Activated CD8-positive, alpha-beta memory T cell treated with anti-CD3 and anti-CD28 coated beads for 4 hours (primary cell): ENCODE data around the gene FRMD4B.

Experiments used
- DNase-seq, 2 donors: peaks; one replicate each; pipeline ENCODE4 v3.0.0-alpha.2; 2020; ENCODE audit warnings: low read depth in 2 of 2

Gene FRMD4B

DNA sequence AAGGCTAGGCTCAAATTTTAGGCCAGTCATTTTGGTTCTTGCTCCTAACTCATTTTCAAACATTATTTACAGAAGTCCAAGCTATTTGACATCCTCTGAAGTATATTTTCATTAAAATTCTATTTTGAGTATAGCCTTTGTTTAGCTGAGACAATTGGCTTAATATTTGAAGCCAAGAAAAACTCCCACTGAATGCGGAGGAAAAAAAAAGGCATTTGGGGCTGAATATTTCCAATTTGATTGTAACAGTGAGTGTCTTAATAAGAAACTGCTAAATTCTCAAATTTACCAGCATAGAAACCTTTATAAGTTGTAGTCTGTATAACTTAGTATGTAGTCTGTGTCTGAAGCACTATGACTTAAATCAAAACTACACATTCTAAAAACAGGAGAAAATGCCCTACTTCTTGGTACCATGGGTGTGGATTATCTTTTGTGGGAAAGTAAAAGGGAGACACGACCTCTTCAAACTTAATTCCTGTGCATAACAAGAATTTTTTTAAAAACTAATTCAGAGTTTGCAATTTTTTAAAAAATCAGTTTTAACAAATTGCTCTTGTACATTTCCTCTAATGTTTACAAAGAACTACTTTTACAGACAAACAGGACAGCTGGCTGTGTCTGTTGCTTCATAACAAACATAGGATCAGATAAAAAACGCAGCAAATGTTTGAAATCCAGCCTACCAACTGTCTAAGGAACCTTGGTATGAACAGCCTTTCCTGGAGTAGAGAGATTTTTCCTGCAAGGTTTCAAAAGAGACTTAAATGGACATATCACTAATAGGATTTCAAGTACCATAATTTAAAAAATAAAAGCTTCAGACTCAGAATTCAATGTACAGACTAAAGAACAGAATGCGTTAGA lies 210.8 kb downstream of the FRMD4B start:
- no peak for DNase-seq

- no peak for DNase-seq
Observed at GRCh38 chr3:69174445-69174844, 211.4 kb downstream of the FRMD4B start.

- DNase-seq, result no peak
Observed at GRCh38 chr3:69172058-69172457, 213.8 kb downstream of the FRMD4B start.

DNA sequence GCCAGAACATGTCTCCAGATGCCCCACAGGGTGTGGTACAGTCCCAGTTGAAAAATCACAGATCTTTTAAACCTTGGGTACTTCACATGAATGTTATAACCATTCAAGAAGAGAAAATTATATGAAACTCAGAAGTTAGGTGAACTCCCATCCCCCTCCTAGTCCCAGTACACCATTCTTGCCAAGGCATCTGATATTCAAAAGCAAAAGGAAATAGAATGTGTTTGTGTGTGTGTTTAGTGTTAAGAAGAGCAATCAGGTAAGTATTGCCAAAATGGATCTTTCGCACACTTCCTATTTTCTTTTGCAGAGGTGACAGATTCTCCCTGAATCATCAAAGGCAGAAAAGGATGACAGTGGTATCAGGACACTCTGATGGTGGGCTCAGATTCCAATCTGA lies 219.4 kb downstream of the FRMD4B start:
- DNase-seq, result no peak

GRCh38 chr3:69165744-69166143 lies 220.1 kb downstream of the FRMD4B start:
- no peak for DNase-seq

- DNase-seq, result no peak
Observed at GRCh38 chr3:69164296-69164695, 221.6 kb downstream of the FRMD4B start.

DNA sequence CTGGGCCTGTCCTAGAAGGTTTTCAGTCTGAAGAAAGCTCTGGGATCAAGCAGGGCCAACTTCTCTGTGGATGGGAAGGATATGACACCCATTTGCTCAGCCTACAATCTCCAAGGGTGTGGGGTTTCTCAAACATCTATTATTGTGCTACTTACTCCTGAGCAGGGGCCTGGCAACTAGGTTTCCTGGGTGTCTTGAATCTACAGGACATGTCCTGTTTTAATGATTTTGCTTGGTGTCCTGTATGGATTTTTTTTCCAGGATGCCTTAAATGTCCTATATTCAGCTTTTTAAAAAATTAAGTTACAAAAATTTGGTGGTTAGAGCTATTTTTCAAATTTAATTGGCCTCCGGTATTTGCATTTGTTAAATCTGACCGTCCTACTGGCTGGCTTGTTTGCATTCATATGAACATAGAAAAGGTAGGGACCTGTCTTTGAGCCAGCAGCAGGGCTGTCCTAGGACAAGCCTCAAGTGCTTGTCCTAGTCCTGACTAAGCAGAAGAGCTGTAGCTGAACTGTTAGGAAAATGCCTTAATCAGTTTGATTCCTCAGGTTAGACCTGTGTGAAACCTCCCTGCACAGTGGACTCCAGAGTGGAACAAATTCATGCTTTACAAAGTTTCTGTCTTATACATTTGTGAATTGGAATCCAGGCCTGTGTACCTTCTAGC lies 223.4 kb downstream of the FRMD4B start:
- DNase-seq, result no peak

- peak; percentile 2 to 12 for DNase-seq
Observed at GRCh38 chr3:69161587-69162307, 224.1 kb downstream of the FRMD4B start.

DNA sequence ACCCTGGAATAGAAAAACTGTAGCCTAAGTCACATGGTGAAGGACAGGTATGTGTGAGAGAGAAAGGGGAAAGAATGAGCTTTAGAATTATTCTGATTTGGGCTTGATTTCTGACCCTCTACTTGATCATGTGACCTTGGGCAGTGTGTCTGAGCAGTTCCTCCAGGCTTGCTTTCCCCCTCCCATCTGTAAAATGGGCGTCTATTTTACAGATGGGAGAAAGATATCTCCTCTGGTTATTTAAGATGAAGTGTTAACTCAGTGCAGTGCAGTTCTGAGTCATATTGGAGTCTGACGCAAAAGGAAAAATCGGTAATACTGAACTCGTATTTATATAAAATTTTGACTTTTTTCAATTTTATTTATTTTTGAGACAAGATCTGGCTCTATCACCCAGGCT lies 225.4 kb downstream of the FRMD4B start:
- no peak for DNase-seq

GRCh38 chr3:69160107-69160506 lies 225.8 kb downstream of the FRMD4B start:
- no peak for DNase-seq

GRCh38 chr3:69149586-69149985 lies 236.3 kb downstream of the FRMD4B start:
- no peak for DNase-seq

DNA sequence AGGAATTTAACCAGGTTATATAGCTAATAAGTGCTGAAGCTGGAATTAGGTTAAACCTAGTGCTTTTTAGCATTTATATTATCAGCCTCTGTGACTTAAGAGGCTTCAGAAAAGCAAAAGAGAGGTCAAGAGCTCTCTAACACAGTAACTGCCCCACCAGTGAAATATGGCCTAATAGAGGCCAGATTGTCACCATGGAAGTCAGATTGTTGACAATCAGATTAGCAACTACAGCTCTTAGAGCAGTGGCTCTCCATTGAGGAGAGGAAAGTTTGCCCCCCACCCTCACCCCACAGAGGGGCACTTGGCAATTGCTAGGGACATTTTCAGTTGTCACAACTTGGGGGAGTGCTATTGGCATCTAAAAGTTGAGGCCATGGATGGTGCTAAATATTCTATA lies 240.2 kb downstream of the FRMD4B start:
- DNase-seq, result no peak

DNA sequence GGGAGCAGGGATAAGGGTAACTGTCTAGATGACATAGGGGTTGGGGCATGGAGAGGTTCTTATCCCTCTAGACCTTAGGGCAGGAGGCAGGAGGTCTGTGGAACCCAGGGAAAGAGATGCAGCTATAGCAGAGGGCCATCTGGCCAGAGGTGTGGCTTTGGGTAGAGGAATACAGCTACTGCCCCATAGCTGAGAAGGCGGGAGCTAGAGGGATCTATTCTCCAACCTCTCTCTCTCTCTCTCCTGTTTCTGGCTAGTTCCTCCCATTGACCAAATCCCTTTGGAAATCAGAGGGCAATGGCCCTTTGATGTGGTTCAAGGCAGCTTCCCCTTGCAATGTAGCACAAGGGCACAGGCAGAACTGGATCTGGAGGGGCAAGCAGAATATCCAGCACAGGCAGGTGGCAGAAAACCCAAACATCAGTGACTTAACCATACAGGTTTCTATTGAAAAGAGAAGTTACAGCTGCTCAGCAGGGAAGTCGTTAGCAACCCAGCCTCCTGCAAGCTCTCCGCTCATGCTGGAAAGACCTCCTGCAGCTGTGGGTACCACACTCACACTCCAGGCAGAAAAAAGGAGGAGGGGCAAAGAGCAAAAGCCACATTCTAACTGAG lies 241.2 kb downstream of the FRMD4B start:
- no peak for DNase-seq

DNA sequence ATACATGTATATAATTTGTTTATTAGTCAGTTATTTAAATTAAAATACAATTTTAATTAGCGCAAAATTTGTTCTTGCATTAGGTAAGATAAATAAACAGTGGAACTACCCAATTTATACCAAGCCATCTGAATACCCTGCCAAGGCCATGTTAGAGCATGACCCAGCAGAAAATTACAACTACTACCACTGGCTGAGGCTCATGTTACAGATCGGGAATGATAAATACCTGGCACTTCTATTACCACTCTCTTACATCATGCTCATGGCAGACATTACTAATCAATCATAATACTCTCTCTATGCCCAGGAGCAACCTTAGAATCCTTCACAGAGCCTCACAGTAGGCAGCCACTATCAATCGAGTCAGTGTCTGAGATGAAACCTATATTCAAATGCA lies 242.3 kb downstream of the FRMD4B start:
- DNase-seq, result no peak

DNA sequence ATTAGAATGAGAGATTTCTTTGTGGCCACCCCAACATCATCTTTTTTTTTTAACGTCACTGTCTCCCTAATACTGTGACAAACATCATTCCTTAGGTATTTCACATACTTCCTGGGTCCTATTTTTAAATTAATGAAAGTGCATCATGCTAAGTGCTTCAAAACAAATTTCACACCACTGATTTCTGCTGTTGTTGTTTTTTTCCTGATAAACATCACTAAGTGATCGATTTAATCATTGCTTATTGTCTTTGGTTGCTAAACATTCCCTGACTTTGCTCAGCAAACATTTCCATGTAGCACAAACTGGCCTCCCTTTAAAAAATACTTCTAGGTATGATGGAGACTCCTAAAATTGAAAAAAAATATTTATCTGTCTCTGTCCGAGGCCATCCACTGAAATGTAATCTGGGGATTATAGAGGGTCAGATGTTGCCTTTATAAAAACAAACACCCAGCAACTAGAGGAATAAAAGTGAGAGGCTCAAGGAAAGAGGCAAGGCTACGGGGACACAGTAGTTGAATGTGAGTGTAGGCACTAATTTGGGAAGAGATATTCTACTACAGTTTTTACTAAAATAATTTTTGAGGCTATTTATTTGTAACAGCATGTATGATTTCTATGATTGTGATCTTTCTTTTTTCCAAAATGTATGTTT lies 243.0 kb downstream of the FRMD4B start:
- DNase-seq, result no peak

DNA sequence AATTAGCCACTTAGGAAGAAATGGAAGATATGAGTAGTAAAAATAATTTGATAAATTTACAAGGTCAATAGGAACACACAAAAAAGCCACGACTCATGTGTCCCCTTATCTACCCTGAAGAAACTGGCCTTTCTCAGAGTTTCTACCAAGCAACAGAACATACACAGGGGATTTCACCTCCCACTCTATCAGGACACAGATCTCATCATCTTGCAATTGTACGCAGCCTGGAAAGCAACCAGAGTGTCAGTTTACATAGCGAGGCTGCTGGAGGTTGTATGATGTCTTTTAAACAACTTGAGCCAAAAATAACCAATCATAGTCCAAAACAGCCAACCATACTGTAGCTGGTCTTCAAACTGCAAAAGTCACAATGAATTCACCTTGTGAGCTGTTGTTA lies 243.8 kb downstream of the FRMD4B start:
- DNase-seq, result no peak

DNA sequence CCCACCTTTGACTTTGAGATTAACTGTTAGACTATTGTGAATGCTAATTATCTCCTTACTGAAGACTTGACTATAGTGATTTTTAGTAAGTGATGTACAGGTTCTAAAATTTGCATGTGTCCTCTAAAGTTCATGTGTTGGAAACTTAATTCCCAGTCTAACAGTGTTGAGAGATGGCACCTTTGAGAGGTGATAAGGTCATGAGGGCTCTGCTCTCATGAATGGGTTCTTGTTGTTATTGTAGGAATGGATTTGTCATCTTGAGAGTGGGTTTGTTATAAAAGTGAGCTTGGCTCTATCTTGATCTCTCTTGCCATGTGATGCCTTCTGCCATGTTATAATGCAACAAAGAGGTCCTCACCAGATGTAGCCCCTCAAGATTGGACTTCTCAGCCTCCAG lies 244.6 kb downstream of the FRMD4B start:
- DNase-seq, result no peak

DNA sequence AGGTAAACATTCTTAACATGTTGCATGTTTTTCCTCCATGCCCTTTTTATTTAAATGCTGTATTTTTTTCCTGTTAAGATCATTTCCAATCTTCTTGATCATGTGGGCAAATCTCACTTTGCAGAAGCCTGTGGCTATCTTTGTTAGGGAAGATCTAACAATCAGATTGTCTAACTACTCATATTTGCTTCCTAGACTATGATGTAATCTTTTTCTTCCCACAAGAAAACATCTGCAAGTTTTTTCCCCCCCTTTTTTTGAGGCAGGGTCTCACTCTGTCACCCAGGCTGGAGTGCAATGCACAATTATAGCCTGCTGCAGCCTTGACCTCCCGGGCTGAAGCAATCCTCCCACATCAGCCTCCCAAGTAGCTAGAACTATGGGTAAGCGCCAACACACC lies 248.5 kb downstream of the FRMD4B start:
- no peak for DNase-seq

DNA sequence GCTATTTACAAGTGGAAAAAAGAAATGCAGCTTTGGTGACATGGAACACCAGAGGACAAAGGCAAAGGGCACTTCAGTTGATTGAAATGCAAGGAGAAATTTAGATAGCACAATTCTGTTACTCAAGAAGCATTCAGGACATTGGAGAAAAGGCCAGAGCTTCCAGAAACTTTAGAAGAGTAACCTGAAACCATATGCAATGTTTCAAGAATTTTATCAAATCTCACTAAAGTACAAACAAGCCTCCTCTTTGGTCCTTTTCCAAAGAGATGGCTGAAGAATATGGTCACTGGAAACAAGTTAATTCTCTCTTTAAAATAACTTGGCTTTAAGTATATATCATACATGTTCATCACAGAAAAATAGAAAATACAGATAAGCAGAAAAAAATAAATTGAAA lies 248.9 kb downstream of the FRMD4B start:
- DNase-seq, result no peak

GRCh38 chr3:69130689-69131088 lies 255.2 kb downstream of the FRMD4B start:
- DNase-seq, result no peak

DNA sequence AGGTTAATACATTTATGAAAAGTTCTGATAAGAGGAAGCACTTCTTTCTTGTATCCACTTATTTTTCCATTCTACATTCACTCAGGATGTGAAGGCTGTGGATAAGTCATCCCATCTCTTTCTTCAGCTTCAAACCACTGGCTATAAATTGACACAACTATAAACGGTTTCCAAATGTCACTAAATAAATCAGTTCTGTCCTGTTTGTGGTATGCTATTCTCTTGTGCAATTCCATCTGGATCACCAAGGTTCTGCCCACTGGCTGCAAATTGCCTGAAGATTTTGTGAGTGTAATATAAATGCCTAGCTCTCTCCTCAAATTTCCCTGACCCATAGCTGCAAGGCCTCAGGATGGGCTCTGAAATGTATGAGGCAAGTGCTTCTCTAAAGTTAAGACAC lies 256.4 kb downstream of the FRMD4B start:
- no peak for DNase-seq

DNA sequence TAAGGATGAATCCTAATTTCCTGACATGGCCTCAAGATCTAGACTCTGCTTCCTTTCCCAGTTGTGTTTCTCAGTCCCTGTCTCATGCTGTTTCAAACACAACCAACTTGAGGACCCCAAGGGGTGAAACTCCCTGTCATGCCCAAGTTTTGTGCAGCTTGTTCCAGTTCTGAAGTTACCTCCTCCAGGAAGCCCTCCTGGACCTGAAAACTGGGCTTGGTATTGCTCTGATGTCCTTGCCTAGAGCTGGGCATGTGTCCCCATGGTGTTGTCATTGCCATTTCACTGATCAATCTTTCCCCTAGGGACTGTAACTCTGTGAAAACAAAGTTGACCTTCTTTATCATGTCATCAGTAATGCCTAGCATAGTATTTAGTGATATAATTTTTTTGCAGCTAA lies 257.4 kb downstream of the FRMD4B start:
- no peak for DNase-seq
